Mesendoderm (in vitro differentiated cells): ENCODE measurements around the gene RBM47.

Experiments used
- DNase-seq: peaks from one replicate; pipeline ENCODE4 v3.0.0; 2013
- H2AK5ac ChIP-seq: 2 replicates; pipeline ENCODE4 v1.6.1; 2013; ENCODE audit warnings: low read length, inconsistent platforms
- H2BK120ac ChIP-seq: 2 replicates; pipeline ENCODE4 v1.6.1; 2013; ENCODE audit warnings: low read depth, mild to moderate bottlenecking, low read length, moderate library complexity, mixed read lengths
- H2BK15ac ChIP-seq: replicated peaks from 2 replicates; pipeline ENCODE4 v1.6.1; 2013; ENCODE audit warnings: low read depth, mild to moderate bottlenecking, moderate library complexity
- H2BK5ac ChIP-seq: 2 replicates; pipeline ENCODE4 v1.6.1; 2013; ENCODE audit warnings: low read length, inconsistent platforms
- H3K18ac ChIP-seq: 2 replicates; pipeline ENCODE4 v1.6.1; 2013; ENCODE audit warnings: mild to moderate bottlenecking, low read length, mixed read lengths
- H3K23ac ChIP-seq: one replicate; pipeline ENCODE4 v1.6.1; 2013; ENCODE audit warnings: low read length
- H3K27ac ChIP-seq: 2 replicates; pipeline ENCODE4 v1.5.1; 2013; ENCODE audit warnings: low read depth, mild to moderate bottlenecking, inconsistent platforms, low read length, moderate library complexity
- H3K27me3 ChIP-seq: 2 replicates; pipeline ENCODE4 v1.6.1; 2013; ENCODE audit warnings: low read length, control low read depth, mild to moderate bottlenecking, inconsistent platforms; ENCODE audit not compliant: insufficient read depth, poor library complexity
- H3K36me3 ChIP-seq: 2 replicates; pipeline ENCODE4 v1.6.1; 2013; ENCODE audit warnings: low read length, inconsistent platforms; ENCODE audit not compliant: control insufficient read depth, insufficient read depth
- H3K4ac ChIP-seq: one replicate; pipeline ENCODE4 v1.6.1; 2013; ENCODE audit warnings: low read depth, mild to moderate bottlenecking, low read length, moderate library complexity
- H3K4me1 ChIP-seq: 2 replicates; pipeline ENCODE4 v1.6.1; 2013; ENCODE audit warnings: low read depth, low read length, inconsistent platforms; ENCODE audit not compliant: control insufficient read depth
- H3K4me2 ChIP-seq: 2 replicates; pipeline ENCODE4 v1.6.1; 2013; ENCODE audit warnings: low read length
- H3K4me3 ChIP-seq: 2 replicates; pipeline ENCODE4 v1.5.1; 2013; ENCODE audit warnings: mild to moderate bottlenecking, low read length
- H3K56ac ChIP-seq: one replicate; pipeline ENCODE4 v1.6.1; 2013; ENCODE audit warnings: low read length
- H3K79me1 ChIP-seq: 2 replicates; pipeline ENCODE4 v1.6.1; 2013; ENCODE audit warnings: low read length, inconsistent platforms
- H3K79me2 ChIP-seq: 2 replicates; pipeline ENCODE4 v1.6.1; 2013; ENCODE audit warnings: mild to moderate bottlenecking, low read length; ENCODE audit not compliant: control insufficient read depth, insufficient read depth
- H3K9ac ChIP-seq: 2 replicates; pipeline ENCODE4 v1.6.1; 2013; ENCODE audit warnings: low read length, inconsistent platforms
- H4K5ac ChIP-seq: one replicate; pipeline ENCODE4 v1.6.1; 2013; ENCODE audit warnings: low read length
- H4K8ac ChIP-seq: one replicate; pipeline ENCODE4 v1.6.1; 2013; ENCODE audit warnings: low read depth, mild to moderate bottlenecking, control low read depth, low read length, moderate library complexity
- WGBS: extraction: QIAGEN DNeasy Blood & Tissue Kit; methylation state at CpG from one replicate; pipeline ENCODE4 v1.1.7; 2013; ENCODE audit warnings: low lambda C conversion rate, missing lambda C conversion rate; ENCODE audit not compliant: insufficient coverage; ENCODE audit errors: extremely low coverage; 5-methylcytosine and 5-hydroxymethylcytosine counted together

The RBM47 gene

DNA sequence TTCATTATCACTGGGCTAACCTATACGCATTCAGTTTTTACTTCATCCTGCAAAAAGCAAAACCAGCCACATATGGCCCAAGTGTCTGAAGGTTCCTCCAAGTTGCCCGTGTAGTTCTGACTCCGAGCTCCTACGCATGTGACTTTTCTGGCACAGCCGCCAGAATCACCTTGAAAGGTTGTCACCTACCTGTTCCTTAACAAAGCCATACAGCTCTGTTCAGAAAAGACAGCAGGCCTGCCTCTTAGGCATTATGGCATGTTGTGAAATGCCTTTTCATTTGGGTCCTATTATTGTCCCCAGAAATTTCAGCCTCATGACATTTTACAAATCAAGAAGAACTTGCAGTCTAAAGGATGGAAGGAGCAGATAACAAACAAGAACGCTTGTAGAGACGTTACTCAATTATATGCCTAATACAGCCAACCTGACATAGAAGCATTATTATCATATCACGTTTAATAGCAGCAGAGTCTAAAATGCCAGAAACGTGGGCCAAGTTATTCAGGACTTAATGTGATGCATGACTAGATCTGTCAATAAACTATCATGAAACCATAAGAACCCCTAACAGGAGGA lies 118.5 kb downstream of the RBM47 start:
- H4K8ac ChIP-seq, result no peak overlapping the region
- no peak overlapping the region for H2BK120ac ChIP-seq
- no peak overlapping the region for H3K27ac ChIP-seq
- H3K4me2 ChIP-seq, result no peak overlapping the region
- no peaks in the 10 kb centered on the region for H3K27me3 ChIP-seq
- no peak overlapping the region for H4K5ac ChIP-seq
- no peak overlapping the region for H3K18ac ChIP-seq
- no peak overlapping the region for H2BK5ac ChIP-seq
- peaks cover 15% of the 10 kb centered on the region for H3K4me1 ChIP-seq
- H2AK5ac ChIP-seq, result no peak overlapping the region
- H3K79me1 ChIP-seq, result no peaks in the 10 kb centered on the region
- no peak for DNase-seq
- H3K36me3 ChIP-seq, result peaks cover 1% of the 10 kb centered on the region
- H3K4me3 ChIP-seq, result no peak overlapping the region
- WGBS, result no CpG with 5 or more reads among the region's 9 CpGs
- no peak overlapping the region for H2BK15ac ChIP-seq
- H3K23ac ChIP-seq, result no peak overlapping the region
- no peak overlapping the region for H3K56ac ChIP-seq
- H3K79me2 ChIP-seq, result no peaks in the 10 kb centered on the region
- H3K4ac ChIP-seq, result no peak overlapping the region
- H3K9ac ChIP-seq, result no peak overlapping the region

DNA sequence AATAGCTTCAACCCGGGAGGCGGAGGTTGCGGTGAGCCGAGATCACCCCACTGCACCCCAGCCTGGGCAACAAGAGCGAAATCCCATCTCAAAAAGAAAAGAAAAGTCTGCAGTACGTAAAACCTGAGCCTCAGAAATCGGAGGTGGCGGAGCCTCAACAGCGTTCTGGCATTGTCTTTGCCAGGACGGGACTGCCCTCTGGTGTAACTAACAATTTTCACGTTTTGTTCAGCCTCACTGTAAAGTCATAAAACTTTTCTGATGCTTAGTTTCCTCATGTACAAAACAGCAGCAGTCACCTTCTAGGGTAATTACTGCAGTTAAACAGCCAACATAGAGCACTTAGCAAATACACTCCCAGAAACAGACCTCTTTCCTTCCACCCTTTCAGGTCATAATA lies 121.7 kb downstream of the RBM47 start:
- Histone ChIP-seq H3K27me3 (no peaks in the 10 kb centered on the region), H3K56ac (no peak overlapping the region), H3K36me3 (peaks cover 1% of the 10 kb centered on the region), H2BK15ac (no peak overlapping the region), H4K5ac (no peak overlapping the region), H4K8ac (no peak overlapping the region), H3K27ac (no peak overlapping the region), H2BK120ac (no peak overlapping the region), H3K79me2 (no peaks in the 10 kb centered on the region), H3K79me1 (no peaks in the 10 kb centered on the region), H3K4me1 (no peaks in the 10 kb centered on the region), H3K4me2 (no peak overlapping the region), H3K9ac (no peak overlapping the region), H2BK5ac (no peak overlapping the region), H3K23ac (no peak overlapping the region), H2AK5ac (no peak overlapping the region), H3K4ac (no peak overlapping the region), H3K18ac (no peak overlapping the region), H3K4me3 (no peak overlapping the region)
- no CpG with 5 or more reads among the region's 11 CpGs for WGBS
- no peak for DNase-seq

DNA sequence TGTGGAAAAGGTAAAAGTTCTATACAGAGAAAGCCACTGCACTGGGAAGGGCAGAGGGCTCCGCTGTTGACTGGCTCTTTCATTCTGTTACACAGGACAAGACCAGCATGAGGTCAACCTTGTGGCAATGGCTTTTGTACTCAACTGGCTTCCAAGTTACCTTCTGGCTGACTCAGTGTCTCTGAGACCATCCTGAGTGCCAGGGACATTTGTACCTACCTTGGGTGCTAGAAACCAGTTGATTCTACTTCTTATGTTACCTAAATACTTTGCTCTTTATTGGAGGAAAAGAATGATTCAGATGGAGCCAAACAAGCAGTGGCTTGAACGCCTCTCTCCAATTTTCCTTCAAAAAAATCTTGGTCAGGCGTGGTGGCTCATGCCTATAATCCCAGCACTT lies 123.2 kb downstream of the RBM47 start:
- no peak overlapping the region for H3K4me2 ChIP-seq
- no peak overlapping the region for H3K23ac ChIP-seq
- H3K79me2 ChIP-seq, result peaks cover 2% of the 10 kb centered on the region
- H3K4ac ChIP-seq, result no peak overlapping the region
- H3K27me3 ChIP-seq, result no peaks in the 10 kb centered on the region
- no peak overlapping the region for H3K4me3 ChIP-seq
- no peak overlapping the region for H3K9ac ChIP-seq
- H4K8ac ChIP-seq, result no peak overlapping the region
- H3K79me1 ChIP-seq, result peaks cover 3% of the 10 kb centered on the region
- no peak overlapping the region for H3K56ac ChIP-seq
- no peak overlapping the region for H4K5ac ChIP-seq
- WGBS, result no CpG with 5 or more reads among the region's 3 CpGs
- H3K4me1 ChIP-seq, result no peaks in the 10 kb centered on the region
- no peak for DNase-seq
- H3K18ac ChIP-seq, result no peak overlapping the region
- no peak overlapping the region for H2BK15ac ChIP-seq
- no peak overlapping the region for H2BK5ac ChIP-seq
- H3K27ac ChIP-seq, result no peak overlapping the region
- H2AK5ac ChIP-seq, result no peak overlapping the region
- peaks cover 1% of the 10 kb centered on the region for H3K36me3 ChIP-seq
- H2BK120ac ChIP-seq, result no peak overlapping the region

DNA sequence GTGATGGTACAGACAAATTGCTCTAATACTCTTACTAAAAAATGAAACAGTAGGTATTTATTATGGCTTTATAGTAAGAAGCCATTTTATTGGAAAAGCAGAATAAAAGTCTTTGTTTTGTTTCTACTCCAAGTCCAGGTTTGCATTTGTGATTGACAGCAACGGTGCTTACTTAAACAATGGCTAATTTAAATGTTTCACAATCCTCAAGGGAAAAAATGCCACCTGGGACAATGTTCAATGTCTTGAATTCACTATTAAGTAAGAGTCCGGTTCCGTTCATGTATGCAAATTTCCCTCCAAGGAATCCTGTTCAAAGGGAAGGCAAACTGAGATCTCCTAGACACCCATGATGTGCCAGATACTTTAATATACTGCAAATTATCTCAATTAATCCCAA lies 123.6 kb downstream of the RBM47 start:
- Histone ChIP-seq H2BK120ac (no peak overlapping the region), H4K8ac (no peak overlapping the region), H3K4me1 (no peaks in the 10 kb centered on the region), H3K36me3 (peaks cover 1% of the 10 kb centered on the region), H3K56ac (no peak overlapping the region), H2AK5ac (no peak overlapping the region), H2BK5ac (no peak overlapping the region), H3K23ac (no peak overlapping the region), H3K4ac (no peak overlapping the region), H3K18ac (no peak overlapping the region), H3K79me2 (peaks cover 2% of the 10 kb centered on the region), H3K4me3 (no peak overlapping the region), H4K5ac (no peak overlapping the region), H3K79me1 (peaks cover 3% of the 10 kb centered on the region), H3K27ac (no peak overlapping the region), H3K4me2 (no peak overlapping the region), H3K9ac (no peak overlapping the region), H2BK15ac (no peak overlapping the region), H3K27me3 (no peaks in the 10 kb centered on the region)
- WGBS, result no CpG with 5 or more reads among the region's 3 CpGs
- no peak for DNase-seq

DNA sequence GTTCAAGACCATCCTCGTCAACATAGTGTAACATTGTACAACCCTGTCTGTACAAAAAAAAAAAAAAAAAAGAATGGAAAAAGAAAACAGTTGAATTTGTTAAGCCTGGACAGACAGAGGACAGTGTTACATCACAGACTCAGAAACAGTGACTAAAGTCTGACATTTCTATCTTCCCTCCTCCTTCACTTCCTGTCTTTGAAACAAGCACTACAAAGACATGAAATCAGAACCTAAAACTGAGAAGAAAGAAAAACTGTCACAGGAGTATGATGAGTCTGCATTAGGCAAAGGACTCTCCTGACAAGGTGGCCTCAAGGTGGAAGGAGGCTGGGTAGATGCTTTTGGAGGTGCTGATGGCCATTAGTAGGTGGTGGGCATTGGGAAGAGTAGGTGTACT lies 126.7 kb downstream of the RBM47 start:
- H4K5ac ChIP-seq, result no peak overlapping the region
- no peak overlapping the region for H3K4me3 ChIP-seq
- no CpG with 5 or more reads among the region's 1 CpG for WGBS
- no peak overlapping the region for H2BK120ac ChIP-seq
- H3K4me2 ChIP-seq, result no peak overlapping the region
- no peak overlapping the region for H3K27ac ChIP-seq
- H3K79me2 ChIP-seq, result peaks cover 2% of the 10 kb centered on the region
- no peak overlapping the region for H3K9ac ChIP-seq
- H2AK5ac ChIP-seq, result no peak overlapping the region
- H3K4ac ChIP-seq, result no peak overlapping the region
- H2BK5ac ChIP-seq, result no peak overlapping the region
- H3K23ac ChIP-seq, result no peak overlapping the region
- no peak overlapping the region for H3K18ac ChIP-seq
- H3K56ac ChIP-seq, result no peak overlapping the region
- no peak for DNase-seq
- no peaks in the 10 kb centered on the region for H3K27me3 ChIP-seq
- H3K79me1 ChIP-seq, result peaks cover 3% of the 10 kb centered on the region
- H2BK15ac ChIP-seq, result no peak overlapping the region
- H3K4me1 ChIP-seq, result no peaks in the 10 kb centered on the region
- no peak overlapping the region for H4K8ac ChIP-seq
- no peaks in the 10 kb centered on the region for H3K36me3 ChIP-seq

DNA sequence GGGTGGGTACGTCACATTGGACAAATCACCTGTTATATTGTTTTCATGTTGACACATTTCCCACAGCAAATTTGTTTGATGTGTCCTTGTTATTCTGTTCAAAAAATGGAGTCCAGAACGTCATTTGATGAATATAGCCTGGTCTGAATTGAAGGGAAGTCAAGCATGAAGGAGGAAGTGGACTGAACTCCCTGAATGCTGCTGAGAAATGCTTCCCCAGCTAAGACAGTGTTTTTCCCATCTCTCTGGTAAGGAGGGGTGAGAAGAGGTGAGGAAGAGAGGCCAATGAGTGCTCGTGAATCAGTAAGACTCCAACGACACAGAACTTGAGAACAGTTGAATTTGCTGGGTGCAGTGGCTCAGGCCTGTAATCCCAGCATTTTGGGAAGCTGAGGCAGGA lies 127.4 kb downstream of the RBM47 start:
- H2BK120ac ChIP-seq, result no peak overlapping the region

More for the DNA sequence above, 127.4 kb downstream of the RBM47 start:
- Histone ChIP-seq H3K4me3 (no peak overlapping the region), H3K79me1 (peaks cover 3% of the 10 kb centered on the region), H3K27ac (no peak overlapping the region), H3K9ac (no peak overlapping the region), H3K36me3 (no peaks in the 10 kb centered on the region), H4K8ac (no peak overlapping the region), H3K4ac (no peak overlapping the region), H3K4me1 (no peaks in the 10 kb centered on the region), H3K18ac (no peak overlapping the region), H3K79me2 (peaks cover 2% of the 10 kb centered on the region), H3K56ac (no peak overlapping the region), H3K23ac (no peak overlapping the region), H2BK5ac (no peak overlapping the region), H3K4me2 (no peak overlapping the region), H4K5ac (no peak overlapping the region), H2AK5ac (no peak overlapping the region), H3K27me3 (no peaks in the 10 kb centered on the region), H2BK15ac (no peak overlapping the region)
- no peak for DNase-seq
- WGBS, result no CpG with 5 or more reads among the region's 4 CpGs
